Measurements from ENCODE around the gene PDIA3.
A peak's percentile ranks its signal among the peaks of the same experiment; 100 is the strongest.
"Not testable (repeated sequence)": the region's sequence is repeated elsewhere in the genome, so short reads cannot be mapped to it uniquely, and the experiment has no call there.

PDIA3 gene

GRCh38 chr15:43746245-43746902 is at the start of gene PDIA3:
Gene PDIA3 (plus strand): TSS chr15:43746438. CDS start chr15:43746540, 102 bp downstream.
- peak; percentile 22 for DNase-seq

GRCh38 chr15:43702174-43702573 is 44.1 kb upstream of the PDIA3 start:
- no peak for DNase-seq

- DNase-seq, result no peak
These were observed 43.4 kb upstream of the PDIA3 start for GRCh38 chr15:43702701-43703424.

GRCh38 chr15:43710431-43711131 is 35.7 kb upstream of the PDIA3 start:
- DNase-seq, result not testable (repeated sequence)

GRCh38 chr15:43723151-43723550 is 23.1 kb upstream of the PDIA3 start:
- DNase-seq, result no peak

GRCh38 chr15:43726306-43726705 is 19.9 kb upstream of the PDIA3 start:
- DNase-seq, result not testable (repeated sequence)

GRCh38 chr15:43728053-43728725 is 18.0 kb upstream of the PDIA3 start:
- DNase-seq, result not testable (repeated sequence)

GRCh38 chr15:43735416-43735815 is 10.8 kb upstream of the PDIA3 start:
- DNase-seq, result no peak

- peak; percentile 14 for DNase-seq
These were observed 668 bp downstream of the PDIA3 start for GRCh38 chr15:43746903-43747309.

- DNase-seq, result no peak
These were observed 2.1 kb downstream of the PDIA3 start for GRCh38 chr15:43748376-43748775.

- DNase-seq, result no peak
These were observed 3.6 kb downstream of the PDIA3 start for GRCh38 chr15:43749690-43750345.

- DNase-seq, result no peak
These were observed 5.6 kb downstream of the PDIA3 start for GRCh38 chr15:43751885-43752284.

GRCh38 chr15:43762824-43763223 is 16.6 kb downstream of the PDIA3 start:
- DNase-seq, result no peak

GRCh38 chr15:43763819-43764446 is 17.7 kb downstream of the PDIA3 start:
- DNase-seq, result no peak

- DNase-seq, result no peak
These were observed 23.5 kb downstream of the PDIA3 start for GRCh38 chr15:43769584-43770228.

GRCh38 chr15:43771816-43772215 is 25.6 kb downstream of the PDIA3 start:
- DNase-seq, result no peak

GRCh38 chr15:43772624-43773023 is 26.4 kb downstream of the PDIA3 start:
- DNase-seq, result no peak

- no peak for DNase-seq
These were observed 27.8 kb downstream of the PDIA3 start for GRCh38 chr15:43774062-43774461.

GRCh38 chr15:43775411-43775965 is 29.2 kb downstream of the PDIA3 start:
- DNase-seq, result no peak

- DNase-seq, result no peak
These were observed 30.0 kb downstream of the PDIA3 start for GRCh38 chr15:43776101-43776717.

GRCh38 chr15:43776718-43777266 is 30.6 kb downstream of the PDIA3 start, which contains the start of gene ELL3:
Gene ELL3 (minus strand): TSS chr15:43776966. CDS start chr15:43776901, 65 bp downstream.
- peak; percentile 29 for DNase-seq

Measured in GF-D8 (cell line).